Neuronal stem cell (in vitro differentiated cells): Measurements from ENCODE around the gene STX18.

Experiments used
- DNase-seq: peaks from one replicate; pipeline ENCODE4 v3.0.0-alpha.2; 2013; ENCODE audit warnings: low spot score
- H2AFZ ChIP-seq: one replicate; pipeline ENCODE4 v1.6.1; 2013; ENCODE audit warnings: mild to moderate bottlenecking, low read length, inconsistent platforms
- H2AK5ac ChIP-seq: 2 replicates; pipeline ENCODE4 v1.6.1; 2013; ENCODE audit warnings: low read depth, mild to moderate bottlenecking, inconsistent platforms, low read length, moderate library complexity, mixed read lengths
- H2BK120ac ChIP-seq: 2 replicates; pipeline ENCODE4 v1.6.1; 2013; ENCODE audit warnings: low read depth, mild to moderate bottlenecking, inconsistent platforms, low read length, moderate library complexity, mixed read lengths
- H2BK12ac ChIP-seq: one replicate; pipeline ENCODE4 v1.6.1; 2013; ENCODE audit warnings: low read length, inconsistent platforms
- H2BK15ac ChIP-seq: 2 replicates; pipeline ENCODE4 v1.6.1; 2013; ENCODE audit warnings: mild to moderate bottlenecking, low read length, inconsistent platforms, mixed read lengths
- H2BK5ac ChIP-seq: one replicate; pipeline ENCODE4 v1.6.1; 2013; ENCODE audit warnings: inconsistent platforms, mild to moderate bottlenecking, low read length, moderate library complexity
- H3K14ac ChIP-seq: one replicate; pipeline ENCODE4 v1.6.1; 2013; ENCODE audit warnings: low read length, inconsistent platforms
- H3K18ac ChIP-seq: 2 replicates; pipeline ENCODE4 v1.6.1; 2013; ENCODE audit warnings: low read length, inconsistent platforms
- H3K23ac ChIP-seq: 2 replicates; pipeline ENCODE4 v1.6.1; 2013; ENCODE audit warnings: low read depth, mild to moderate bottlenecking, mixed read lengths, low read length, inconsistent platforms; ENCODE audit not compliant: poor library complexity
- H3K27ac ChIP-seq: replicated peaks from 3 replicates; pipeline ENCODE4 v1.5.1; 2013; ENCODE audit warnings: low read length, inconsistent platforms
- H3K27me3 ChIP-seq, 3 experiments: 2 replicates each; pipeline ENCODE4 v1.6.1; 2013; ENCODE audit warnings: low read length in 3 of 3, mild to moderate bottlenecking in 2 of 3, inconsistent platforms in 1 of 3, low read depth in 1 of 3, mixed read lengths in 1 of 3, moderate library complexity in 1 of 3; ENCODE audit not compliant: control insufficient read depth in 3 of 3, insufficient read depth in 3 of 3
- H3K36me3 ChIP-seq, 2 donors: replicated peaks in 1 of 2; 2 replicates each; pipeline ENCODE4 v1.6.1; 2013; ENCODE audit warnings: low read length in 2 of 2; ENCODE audit not compliant: control insufficient read depth in 2 of 2, insufficient read depth in 2 of 2
- H3K4ac ChIP-seq: 2 replicates; pipeline ENCODE4 v1.6.1; 2013; ENCODE audit warnings: inconsistent platforms, mild to moderate bottlenecking, low read length, moderate library complexity
- H3K4me1 ChIP-seq, 2 donors: 1 replicate in 1 of 2; 2 replicates in 1 of 2; pipeline ENCODE4 v1.6.1; 2013; ENCODE audit warnings: low read length in 2 of 2, low read depth in 1 of 2; ENCODE audit not compliant: control insufficient read depth in 2 of 2, insufficient read depth in 1 of 2
- H3K4me2 ChIP-seq: one replicate; pipeline ENCODE4 v1.6.1; 2013; ENCODE audit warnings: mild to moderate bottlenecking, low read length, inconsistent platforms; ENCODE audit not compliant: insufficient read depth, poor library complexity, severe bottlenecking
- H3K4me3 ChIP-seq, 2 donors: 2 replicates each; pipeline ENCODE4 v1.5.1; 2013; ENCODE audit warnings: low read length in 2 of 2, mild to moderate bottlenecking in 2 of 2, inconsistent platforms in 1 of 2, moderate library complexity in 1 of 2
- H3K79me1 ChIP-seq: one replicate; pipeline ENCODE4 v1.6.1; 2013; ENCODE audit warnings: low read depth, mild to moderate bottlenecking, inconsistent platforms, low read length, moderate library complexity
- H3K9ac ChIP-seq: one replicate; pipeline ENCODE4 v1.6.1; 2013; ENCODE audit warnings: mild to moderate bottlenecking, low read depth, low read length, inconsistent platforms; ENCODE audit not compliant: poor library complexity
- H3K9me3 ChIP-seq, 2 donors: replicated peaks in 1 of 2; 2 replicates each; pipeline versions ENCODE3 to v1.6.1; 2013; ENCODE audit warnings: low read length in 2 of 2, mild to moderate bottlenecking in 2 of 2, inconsistent platforms in 1 of 2, low read depth in 1 of 2, mixed read lengths in 1 of 2, moderate library complexity in 1 of 2; ENCODE audit not compliant: control insufficient read depth in 2 of 2, insufficient read depth in 1 of 2
- H4K8ac ChIP-seq: one replicate; pipeline ENCODE4 v1.6.1; 2013; ENCODE audit warnings: low read depth, mild to moderate bottlenecking, inconsistent platforms, low read length, moderate library complexity
- H4K91ac ChIP-seq: one replicate; pipeline ENCODE4 v1.6.1; 2013; ENCODE audit warnings: low read length, low read depth, mild to moderate bottlenecking, inconsistent platforms; ENCODE audit not compliant: poor library complexity
- WGBS, 2 donors: extraction: QIAGEN DNeasy Blood & Tissue Kit; methylation state at CpG; one replicate each; pipeline ENCODE4 v1.1.7; 2013; ENCODE audit warnings: missing lambda C conversion rate in 2 of 2, mixed read lengths in 1 of 2; ENCODE audit not compliant: insufficient read length in 2 of 2, insufficient replicate concordance in 1 of 2; ENCODE audit errors: extremely low coverage in 2 of 2; 5-methylcytosine and 5-hydroxymethylcytosine counted together

The STX18 gene

DNA sequence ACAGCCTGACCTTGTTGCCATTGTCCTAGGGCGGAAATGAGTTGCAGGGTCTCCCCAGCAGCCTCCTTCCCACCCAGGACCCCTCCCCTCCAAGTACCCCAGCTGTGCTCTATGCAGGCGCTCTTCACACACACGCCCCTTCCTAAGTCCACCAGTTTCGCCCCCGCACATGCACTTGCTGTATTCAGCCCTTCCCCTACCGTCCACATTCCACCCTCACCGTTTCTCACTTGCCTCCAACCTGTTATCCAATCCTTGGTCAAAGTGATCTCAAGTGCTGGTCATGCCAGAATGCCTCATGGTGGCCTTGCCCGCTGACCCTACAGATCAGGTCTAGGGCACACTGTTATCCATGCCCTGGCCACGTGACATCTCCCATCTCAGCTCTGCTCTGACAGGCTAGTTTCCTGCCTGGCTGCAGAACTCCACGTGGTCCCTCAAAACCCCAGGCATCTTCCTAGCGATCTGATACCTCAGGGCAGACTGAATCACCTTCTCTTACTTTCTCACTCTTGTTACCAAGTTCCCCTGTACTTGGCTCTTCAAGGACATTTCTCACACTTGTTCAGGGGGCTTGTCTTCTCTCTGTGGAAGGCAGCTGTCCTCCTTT lies 115.2 kb downstream of the STX18 start:
- no peak overlapping the region for H2AK5ac ChIP-seq
- H3K79me1 ChIP-seq = peaks cover 2% of the 10 kb centered on the region
- H3K23ac ChIP-seq = no peak overlapping the region
- H3K27me3 ChIP-seq = no peaks in the 10 kb centered on the region
- H3K4me1 ChIP-seq = peaks cover 11 to 16% of the 10 kb centered on the region in 2 donors
- peaks cover 13 to 47% of the 10 kb centered on the region in 2 donors for H3K36me3 ChIP-seq
- DNase-seq = no peak
- no peak overlapping the region for H3K4me2 ChIP-seq
- peak overlapping the region; percentile 2 for H3K18ac ChIP-seq
- no peak overlapping the region for H2BK5ac ChIP-seq
- H3K9ac ChIP-seq = no peak overlapping the region
- H3K14ac ChIP-seq = no peak overlapping the region
- H4K91ac ChIP-seq = no peak overlapping the region
- H3K9me3 ChIP-seq = no peaks in the 10 kb centered on the region
- no peak overlapping the region for H3K4me3 ChIP-seq
- no peak overlapping the region for H2BK15ac ChIP-seq
- no peak overlapping the region for H4K8ac ChIP-seq
- H3K4ac ChIP-seq = no peak overlapping the region
- no peak overlapping the region for H2BK120ac ChIP-seq
- no peak overlapping the region for H2AFZ ChIP-seq
- WGBS, 2 donors = no CpG with 5 or more reads among the region's 11 CpGs
- H3K27ac ChIP-seq = no peak overlapping the region
- no peak overlapping the region for H2BK12ac ChIP-seq

DNA sequence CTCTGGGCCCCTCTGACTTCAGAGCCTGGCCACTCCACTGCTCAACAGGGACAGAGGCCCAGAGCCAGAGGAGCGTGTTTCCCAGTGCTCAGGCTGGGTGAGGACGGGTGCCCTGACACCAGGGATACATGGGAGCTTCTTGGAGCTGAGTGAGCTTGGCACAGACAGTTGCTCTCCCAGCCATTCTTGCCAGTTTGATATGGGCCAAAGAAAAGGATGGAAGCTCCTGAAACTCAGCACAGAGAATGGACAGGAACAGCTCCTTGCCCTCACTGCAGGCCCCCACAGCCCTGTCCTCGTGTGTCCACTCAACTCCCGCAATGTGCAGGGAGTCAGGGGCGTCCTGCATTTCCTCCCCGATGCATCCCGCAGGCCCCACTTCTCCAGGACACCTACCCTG lies 116.2 kb downstream of the STX18 start:
- no peak overlapping the region for H2AFZ ChIP-seq
- no peak overlapping the region for H3K18ac ChIP-seq
- H2BK15ac ChIP-seq = no peak overlapping the region
- H2BK5ac ChIP-seq = no peak overlapping the region
- DNase-seq = no peak
- H2BK12ac ChIP-seq = no peak overlapping the region
- no CpG with 5 or more reads among the region's 7 CpGs for WGBS, 2 donors
- H3K9me3 ChIP-seq = no peaks in the 10 kb centered on the region
- no peak overlapping the region for H2AK5ac ChIP-seq
- H3K4me1 ChIP-seq = peaks cover 11 to 16% of the 10 kb centered on the region in 2 donors
- no peak overlapping the region for H4K91ac ChIP-seq
- no peak overlapping the region for H2BK120ac ChIP-seq
- no peak overlapping the region for H3K14ac ChIP-seq
- H3K23ac ChIP-seq = no peak overlapping the region
- H3K4me3 ChIP-seq = no peak overlapping the region
- no peaks in the 10 kb centered on the region for H3K27me3 ChIP-seq
- no peak overlapping the region for H3K27ac ChIP-seq
- H3K36me3 ChIP-seq = peaks cover 16 to 55% of the 10 kb centered on the region in 2 donors
- H4K8ac ChIP-seq = no peak overlapping the region
- H3K79me1 ChIP-seq = peaks cover 2% of the 10 kb centered on the region
- no peak overlapping the region for H3K9ac ChIP-seq
- no peak overlapping the region for H3K4me2 ChIP-seq
- no peak overlapping the region for H3K4ac ChIP-seq

DNA sequence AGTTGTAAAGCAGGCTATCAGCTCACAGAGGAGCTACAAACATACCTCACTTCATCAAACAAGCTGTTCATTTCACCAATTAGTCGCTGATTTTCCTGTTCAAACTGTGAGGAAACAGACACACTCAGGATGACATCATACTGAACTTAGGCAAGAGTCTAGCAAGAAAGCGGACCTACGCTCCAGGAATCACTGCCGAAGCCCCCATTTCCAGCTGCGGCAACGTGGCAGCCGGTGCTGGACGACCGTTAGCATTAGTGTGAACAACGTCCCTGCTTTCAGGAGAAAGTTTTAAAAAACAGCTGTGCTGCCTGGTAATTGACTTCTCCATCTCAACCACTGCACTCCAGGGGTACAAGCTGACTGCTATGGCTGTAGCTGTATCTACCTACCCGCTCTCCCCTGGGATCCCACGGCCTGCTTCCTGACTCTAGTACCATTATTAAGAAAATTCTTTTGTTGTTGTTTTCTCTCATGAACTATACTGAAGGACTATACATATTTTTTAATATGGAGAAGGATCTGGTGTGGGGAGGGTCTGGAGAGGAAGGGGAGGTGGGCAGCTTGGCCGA lies 116.6 kb downstream of the STX18 start:
- no peak overlapping the region for H4K8ac ChIP-seq
- WGBS, 2 donors = no CpG with 5 or more reads among the region's 13 CpGs
- H3K23ac ChIP-seq = no peak overlapping the region
- no peak overlapping the region for H2AK5ac ChIP-seq
- no peak overlapping the region for H3K9ac ChIP-seq
- H2BK120ac ChIP-seq = no peak overlapping the region
- H2BK5ac ChIP-seq = no peak overlapping the region
- no peak overlapping the region for H3K27ac ChIP-seq
- no peak overlapping the region for H4K91ac ChIP-seq
- no peak overlapping the region for H3K4ac ChIP-seq
- H3K9me3 ChIP-seq = no peaks in the 10 kb centered on the region
- no peak overlapping the region for H3K4me2 ChIP-seq
- H3K4me1 ChIP-seq = peaks cover 11 to 13% of the 10 kb centered on the region in 2 donors
- no peak overlapping the region for H2BK15ac ChIP-seq
- H3K79me1 ChIP-seq = peaks cover 2% of the 10 kb centered on the region
- H3K36me3 ChIP-seq = peaks cover 21 to 60% of the 10 kb centered on the region in 2 donors
- H3K27me3 ChIP-seq = no peaks in the 10 kb centered on the region
- no peak overlapping the region for H3K4me3 ChIP-seq
- no peak overlapping the region for H2AFZ ChIP-seq
- H3K14ac ChIP-seq = no peak overlapping the region
- H3K18ac ChIP-seq = no peak overlapping the region
- no peak overlapping the region for H2BK12ac ChIP-seq
- DNase-seq = no peak

DNA sequence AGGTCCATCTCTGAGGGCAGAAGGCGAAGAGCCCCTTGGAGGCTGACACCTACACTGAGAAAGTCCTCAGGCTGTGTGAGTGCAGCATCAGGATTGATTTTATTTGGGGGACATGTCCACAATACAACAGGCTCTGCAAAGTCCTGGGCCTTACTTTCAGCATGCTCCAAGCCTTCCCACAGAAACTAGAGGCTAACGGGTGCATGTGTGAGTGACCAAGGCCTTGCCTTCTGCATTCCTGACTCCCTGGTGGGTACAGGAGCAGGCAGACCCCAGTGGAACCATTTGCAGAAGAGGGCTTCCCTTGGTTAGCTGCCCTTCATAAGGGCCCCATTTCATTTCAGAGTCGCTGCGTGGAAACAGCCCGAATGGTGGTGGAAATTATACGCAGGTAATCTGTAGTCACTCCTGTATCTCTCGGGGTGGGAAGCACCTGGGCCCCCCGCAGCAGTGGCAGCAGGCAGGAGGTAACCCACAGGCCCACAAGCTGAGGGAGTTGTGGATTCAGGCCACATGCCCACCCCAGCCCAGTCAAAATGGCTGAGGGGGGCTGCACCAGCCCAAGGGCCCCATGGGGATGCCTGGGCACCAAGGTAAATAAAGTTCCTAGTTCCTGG lies 117.2 kb downstream of the STX18 start:
- Histone ChIP-seq H4K8ac (no peak overlapping the region), H3K4me3 (no peak overlapping the region), H2AFZ (no peak overlapping the region), H3K4me2 (no peak overlapping the region), H3K4ac (no peak overlapping the region), H2AK5ac (no peak overlapping the region), H3K27ac (no peak overlapping the region), H3K18ac (no peak overlapping the region), H3K79me1 (peaks cover 2% of the 10 kb centered on the region), H2BK15ac (no peak overlapping the region), H3K9me3 (no peaks in the 10 kb centered on the region), H3K14ac (no peak overlapping the region), H3K4me1 (peaks cover 11 to 13% of the 10 kb centered on the region in 2 donors), H2BK5ac (no peak overlapping the region), H2BK120ac (no peak overlapping the region), H3K9ac (no peak overlapping the region), H4K91ac (no peak overlapping the region), H2BK12ac (no peak overlapping the region), H3K27me3 (no peaks in the 10 kb centered on the region), H3K23ac (peak overlapping the region; percentile 44), H3K36me3 (peaks cover 27 to 65% of the 10 kb centered on the region in 2 donors)
- WGBS, 2 donors = no CpG with 5 or more reads among the region's 8 CpGs
- no peak for DNase-seq
